ENCODE results near the gene ARMH3.

ARMH3 gene

GRCh38 chr10:101905251-101905650, 150.7 kb downstream of the ARMH3 start:
- FAIRE-seq, result no peak
- no peak for DNase-seq (ENCODE audit: extremely low spot score, insufficient read length, low read depth)

- DNase-seq (ENCODE audit: extremely low spot score, insufficient read length, low read depth), result peak; percentile 42
- FAIRE-seq, result peak; percentile 91
Measured at GRCh38 chr10:101903827-101904550, 152.0 kb downstream of the ARMH3 start.

- FAIRE-seq, result no peak
- DNase-seq (ENCODE audit: extremely low spot score, insufficient read length, low read depth), result no peak
Measured at GRCh38 chr10:101902820-101903145, 153.2 kb downstream of the ARMH3 start.

GRCh38 chr10:101902032-101902819, 153.7 kb downstream of the ARMH3 start:
- no peak for DNase-seq (ENCODE audit: extremely low spot score, insufficient read length, low read depth)
- FAIRE-seq, result no peak

GRCh38 chr10:101901340-101901739, 154.6 kb downstream of the ARMH3 start:
- DNase-seq (ENCODE audit: extremely low spot score, insufficient read length, low read depth), result peak; percentile 18

GRCh38 chr10:101897633-101898032, 158.3 kb downstream of the ARMH3 start:
- DNase-seq (ENCODE audit: extremely low spot score, insufficient read length, low read depth) (no peak), FAIRE-seq (peak; percentile 70)

More at GRCh38 chr10:101901340-101901739, 154.6 kb downstream of the ARMH3 start:
- peak; percentile 93 for FAIRE-seq

GRCh38 chr10:101896225-101896877, 159.6 kb downstream of the ARMH3 start:
- no peak for FAIRE-seq
- DNase-seq (ENCODE audit: extremely low spot score, insufficient read length, low read depth), result no peak

GRCh38 chr10:101895781-101896180, 160.2 kb downstream of the ARMH3 start:
- DNase-seq (ENCODE audit: extremely low spot score, insufficient read length, low read depth) (no peak), FAIRE-seq (no peak)

- DNase-seq (ENCODE audit: extremely low spot score, insufficient read length, low read depth), result no peak
- FAIRE-seq, result no peak
Measured at GRCh38 chr10:101894742-101895141, 161.2 kb downstream of the ARMH3 start.

- no peak for DNase-seq (ENCODE audit: extremely low spot score, insufficient read length, low read depth)
- FAIRE-seq, result no peak
Measured at GRCh38 chr10:101894266-101894665, 161.7 kb downstream of the ARMH3 start.

- FAIRE-seq (peak; percentile 60), DNase-seq (ENCODE audit: extremely low spot score, insufficient read length, low read depth) (no peak)
Measured at GRCh38 chr10:101893510-101894120, 162.4 kb downstream of the ARMH3 start.

GRCh38 chr10:101892782-101893391, 163.1 kb downstream of the ARMH3 start:
- FAIRE-seq, result no peak
- DNase-seq (ENCODE audit: extremely low spot score, insufficient read length, low read depth), result no peak

GRCh38 chr10:101889256-101890210, 166.4 kb downstream of the ARMH3 start:
- peak; percentile 96 for FAIRE-seq

GRCh38 chr10:101888251-101888949, 167.6 kb downstream of the ARMH3 start:
- FAIRE-seq (peak; percentile 41), DNase-seq (ENCODE audit: extremely low spot score, insufficient read length, low read depth) (no peak)

More at GRCh38 chr10:101889256-101890210, 166.4 kb downstream of the ARMH3 start:
- DNase-seq (ENCODE audit: extremely low spot score, insufficient read length, low read depth), result peak; percentile 35

GRCh38 chr10:101887775-101888174, 168.2 kb downstream of the ARMH3 start:
- DNase-seq (ENCODE audit: extremely low spot score, insufficient read length, low read depth) (no peak), FAIRE-seq (no peak)

GRCh38 chr10:101886521-101887312, 169.3 kb downstream of the ARMH3 start:
- DNase-seq (ENCODE audit: extremely low spot score, insufficient read length, low read depth) (no peak), FAIRE-seq (peak; percentile 9)

- FAIRE-seq (no peak), DNase-seq (ENCODE audit: extremely low spot score, insufficient read length, low read depth) (no peak)
Measured at GRCh38 chr10:101881036-101881774, 174.8 kb downstream of the ARMH3 start.
